GM21528 (cell line): ENCODE measurements around the gene DTX2.
A peak's percentile ranks its signal among the peaks of the same experiment; 100 is the strongest.
"Not testable (repeated sequence)": the region's sequence is repeated elsewhere in the genome, so short reads cannot be mapped to it uniquely, and the experiment has no call there.

Source experiments
- ATAC-seq: cut with Tn5 transposase; IDR thresholded peaks from one replicate; pipeline ENCODE4 v1.9.1; 2021; ENCODE audit warnings: mild to moderate bottlenecking, moderate library complexity; ENCODE audit not compliant: unreplicated experiment, low FRiP score

Gene DTX2

GRCh38 chr7:76442664-76443446 lies 18.7 kb upstream of the DTX2 start:
- ATAC-seq, result not testable (repeated sequence)

- not testable (repeated sequence) for ATAC-seq
These were observed 17.7 kb upstream of the DTX2 start for GRCh38 chr7:76443846-76444245.

- ATAC-seq, result peak; percentile 76
These were observed 15.9 kb upstream of the DTX2 start for GRCh38 chr7:76445577-76446008.

- not testable (repeated sequence) for ATAC-seq
These were observed 4.5 kb upstream of the DTX2 start for GRCh38 chr7:76457017-76457416.

GRCh38 chr7:76458504-76458903 lies 3.0 kb upstream of the DTX2 start:
- ATAC-seq, result not testable (repeated sequence)

- ATAC-seq, result not testable (repeated sequence)
These were observed 742 bp upstream of the DTX2 start for GRCh38 chr7:76460767-76461166.

- ATAC-seq, result not testable (repeated sequence)
These were observed 868 bp downstream of the DTX2 start for GRCh38 chr7:76462271-76462882.

- ATAC-seq, result not testable (repeated sequence)
These were observed 3.5 kb downstream of the DTX2 start for GRCh38 chr7:76464959-76465358.

- not testable (repeated sequence) for ATAC-seq
These were observed 4.4 kb downstream of the DTX2 start for GRCh38 chr7:76465950-76466349.

- ATAC-seq, result not testable (repeated sequence)
These were observed 6.4 kb downstream of the DTX2 start for GRCh38 chr7:76467743-76468404.

- not testable (repeated sequence) for ATAC-seq
These were observed 10.2 kb downstream of the DTX2 start for GRCh38 chr7:76471556-76472221.

- ATAC-seq, result not testable (repeated sequence)
These were observed 11.6 kb downstream of the DTX2 start for GRCh38 chr7:76473097-76473496.

- not testable (repeated sequence) for ATAC-seq
These were observed 14.8 kb downstream of the DTX2 start for GRCh38 chr7:76476280-76476679.

GRCh38 chr7:76476742-76477474 lies 15.4 kb downstream of the DTX2 start:
- not testable (repeated sequence) for ATAC-seq

- not testable (repeated sequence) for ATAC-seq
These were observed 18.1 kb downstream of the DTX2 start for GRCh38 chr7:76479628-76480027.

GRCh38 chr7:76480403-76481253 lies 19.1 kb downstream of the DTX2 start:
- ATAC-seq, result not testable (repeated sequence)

- not testable (repeated sequence) for ATAC-seq
These were observed 21.2 kb downstream of the DTX2 start for GRCh38 chr7:76482660-76483059.

GRCh38 chr7:76483081-76483480 lies 21.6 kb downstream of the DTX2 start:
- ATAC-seq, result not testable (repeated sequence)

GRCh38 chr7:76484456-76484855 lies 22.9 kb downstream of the DTX2 start:
- not testable (repeated sequence) for ATAC-seq
